Measurements from ENCODE around the gene FN3K.

Gene FN3K

GRCh38 chr17:82703935-82704865 is 31.2 kb upstream of the FN3K start:
- DNase-seq = no peak

- no peak for DNase-seq
Observed at GRCh38 chr17:82704886-82705285, 30.5 kb upstream of the FN3K start.

- DNase-seq = no peak
Observed at GRCh38 chr17:82705756-82706155, 29.7 kb upstream of the FN3K start.

- no peak for DNase-seq
Observed at GRCh38 chr17:82709024-82709675, 26.3 kb upstream of the FN3K start.

GRCh38 chr17:82709676-82710498 is 25.5 kb upstream of the FN3K start:
- DNase-seq = no peak

GRCh38 chr17:82710499-82711232 is 24.7 kb upstream of the FN3K start:
- no peak for DNase-seq

- DNase-seq = no peak
Observed at GRCh38 chr17:82713071-82713723, 22.2 kb upstream of the FN3K start.

GRCh38 chr17:82716203-82717010 is 19.0 kb upstream of the FN3K start, which contains the start of gene FN3KRP:
TSS of gene FN3KRP (plus strand) at chr17:82716706. CDS start at chr17:82716756, 50 bp downstream.
- DNase-seq = peak; percentile 86

GRCh38 chr17:82718986-82719685 is 16.3 kb upstream of the FN3K start:
- no peak for DNase-seq

GRCh38 chr17:82720204-82720603 is 15.2 kb upstream of the FN3K start:
- no peak for DNase-seq

GRCh38 chr17:82722341-82723013 is 12.9 kb upstream of the FN3K start:
- DNase-seq = no peak

GRCh38 chr17:82723169-82723807 is 12.1 kb upstream of the FN3K start:
- no peak for DNase-seq

GRCh38 chr17:82726427-82726826 is 9.0 kb upstream of the FN3K start:
- DNase-seq = no peak

- no peak for DNase-seq
Observed at GRCh38 chr17:82729479-82730260, 5.7 kb upstream of the FN3K start.

GRCh38 chr17:82732118-82732743 is 3.2 kb upstream of the FN3K start:
- DNase-seq = no peak

GRCh38 chr17:82736511-82737185 is 1.2 kb downstream of the FN3K start:
- DNase-seq = no peak

Data from activated naive CD4-positive, alpha-beta T cell treated with anti-CD3 and anti-CD28 coated beads, Interleukin-2, amount 50 U/mL, for 16 hours (primary cell).